ENCODE measurements around the gene THBD. TPM values are rescaled to one million over a fixed set of nuclear protein-coding genes. Genes with fewer than 3 reads are reported as not detected.

THBD gene
- total and polyA plus RNA-seq, 2 of the 4 experiments (the other 2 are of a cell fraction) = 0.07 TPM; not detected in 1

- Histone ChIP-seq H3K4me3 (ENCODE audit: insufficient read depth, low read depth, low read length) (no peak overlapping the region), H4K8ac (ENCODE audit: low read depth in 2 of 2, low read length in 2 of 2) (no peak overlapping the region), H4K91ac (ENCODE audit: insufficient read depth, low read depth, low read length) (no peak overlapping the region), H3K23ac (ENCODE audit: low read depth, low read length) (no peak overlapping the region), H4K20me1 (ENCODE audit: insufficient read depth, low read length) (no peaks in the 10 kb centered on the region; the same call in 1 of the 2 replicates), H2BK5ac (ENCODE audit: low read depth, low read length, poor library complexity, severe bottlenecking) (no peak overlapping the region), H3K9me1 (ENCODE audit: insufficient read depth, low read length) (no peaks in the 10 kb centered on the region), H3K79me1 (ENCODE audit: low read depth in 1 of 2, low read length in 2 of 2) (no peaks in the 10 kb centered on the region), H3K4me2 (ENCODE audit: low read depth, low read length) (no peak overlapping the region), H4K5ac (ENCODE audit: low read depth, low read length) (no peak overlapping the region), H2AK9ac (replicated peaks; ENCODE audit: low read depth, low read length, poor library complexity) (no peak overlapping the region), H3K4me1 (ENCODE audit: control insufficient read depth, insufficient read depth, low read length) (peaks cover 4% of the 10 kb centered on the region; the same call in 1 of the 2 replicates), H3K9me3 (ENCODE audit: control insufficient read depth, insufficient read depth, low read length) (peaks cover 4% of the 10 kb centered on the region; the same call in 1 of the 2 replicates), H3K36me3 (ENCODE audit: control insufficient read depth, insufficient read depth, low read length) (no peaks in the 10 kb centered on the region), H2BK15ac (ENCODE audit: low read depth, low read length) (no peak overlapping the region), H3K56ac (ENCODE audit: extremely low read depth, insufficient read depth, low read length) (no peak overlapping the region), H3K4ac (ENCODE audit: low read depth, low read length) (no peak overlapping the region), H3K27me3 (ENCODE audit: control insufficient read depth, insufficient read depth, low read length) (peaks cover 71% of the 10 kb centered on the region), H2BK20ac (ENCODE audit: low read depth, low read length) (no peak overlapping the region), H3K14ac (replicated peaks; ENCODE audit: low read depth, low read length) (no peak overlapping the region), H3K9ac (ENCODE audit: low read depth, low read length) (no peak overlapping the region), H2AK5ac (ENCODE audit: low read depth, low read length) (no peak overlapping the region), H2AFZ (replicated peaks; ENCODE audit: low read length, poor library complexity) (no peak overlapping the region), H3K27ac (ENCODE audit: insufficient read depth, low read length) (no peak overlapping the region), H2BK120ac (ENCODE audit: low read depth, low read length) (no peak overlapping the region), H3K18ac (ENCODE audit: low read depth, low read length) (no peak overlapping the region)
- ATAC-seq (ENCODE audit: low read depth) = no peak
- ChIA-PET CTCF (no interaction called here), POLR2A (ENCODE audit: unreplicated experiment) (no interaction called here)
- no peak for DNase-seq
- intact Hi-C loops (cut with micrococcal nuclease) (no loop called here), in situ Hi-C loops (cut with MboI; ENCODE audit: low sequenced_read_pairs) (no loop called here), dilution Hi-C loops (cut with HindIII; ENCODE audit: low sequenced_read_pairs, unreplicated experiment) (no loop called here)
- TF ChIP-seq SMC3 (IDR thresholded peaks at IDR 0.05; ENCODE audit: low read depth, low read length) = no peak
- TF ChIP-seq MAFK (IDR thresholded peaks at IDR 0.05; ENCODE audit: low read depth, low read length) = no peak
- TF ChIP-seq CEBPB (IDR thresholded peaks at IDR 0.05; ENCODE audit: low read depth, low read length) = no peak
- TF ChIP-seq MAZ (IDR thresholded peaks at IDR 0.05; ENCODE audit: borderline replicate concordance, low read depth, low read length) = no peak
- no peak for TF ChIP-seq USF2 (IDR thresholded peaks at IDR 0.05; ENCODE audit: low read depth, low read length)
- no peak for TF ChIP-seq POLR2A (IDR thresholded peaks at IDR 0.05; ENCODE audit: low read depth, low read length)
- TF ChIP-seq ELK1 (IDR thresholded peaks at IDR 0.05; ENCODE audit: borderline replicate concordance, low read depth, low read length) = no peak
- no peak for TF ChIP-seq FOS (IDR thresholded peaks at IDR 0.05; ENCODE audit: low read depth, low read length)
- TF ChIP-seq CTCF (conservative IDR thresholded peaks at IDR 0.05; ENCODE audit: low read depth, low read length) = no peak
- BruUV-seq (replicated peaks) = no TSS peak
Observed at GRCh38 chr20:23046431-23046830, 3.0 kb downstream of the THBD start.
